NCI-H2029 (cell line): ENCODE data around the gene MARCOL.
"Not testable (repeated sequence)": the region's sequence is repeated elsewhere in the genome, so short reads cannot be mapped to it uniquely, and the experiment has no call there.

Source experiments
- DNase-seq: peaks from one replicate; lab custom pipeline; 2025; lab: John Stamatoyannopoulos, UW

MARCOL gene

GRCh38 chr5:148267962-148268361, 29.6 kb downstream of the MARCOL start:
- no peak for DNase-seq

GRCh38 chr5:148268566-148268965, 30.2 kb downstream of the MARCOL start, which contains the start of gene SPINK13:
Gene SPINK13 (plus strand): TSS chr5:148268794. CDS start chr5:148270073, 1,279 bp downstream.
- DNase-seq, result no peak

DNA sequence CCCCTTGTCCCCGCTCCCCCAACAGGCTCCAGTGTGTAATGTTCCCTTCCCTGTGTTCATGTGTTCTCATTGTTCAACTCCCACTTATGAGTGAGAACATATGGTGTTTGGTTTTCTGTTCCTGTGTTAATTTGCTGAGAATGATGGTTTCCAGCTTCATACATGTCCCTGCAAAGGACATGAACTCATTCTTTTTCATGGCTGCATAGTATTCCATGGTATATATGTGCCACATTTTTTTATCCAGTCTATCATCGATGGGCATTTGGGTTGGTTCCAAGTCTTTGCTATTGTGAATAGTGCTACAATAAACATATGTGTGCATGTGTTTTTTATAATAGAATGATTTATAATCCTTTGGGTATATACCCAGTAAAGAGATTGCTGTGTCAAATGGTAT, 36.8 kb downstream of the MARCOL start:
- DNase-seq, result not testable (repeated sequence)

- DNase-seq, result not testable (repeated sequence)
Measured at GRCh38 chr5:148280893-148281292, 42.6 kb downstream of the MARCOL start.

GRCh38 chr5:148281336-148281735, 43.0 kb downstream of the MARCOL start:
- not testable (repeated sequence) for DNase-seq

DNA sequence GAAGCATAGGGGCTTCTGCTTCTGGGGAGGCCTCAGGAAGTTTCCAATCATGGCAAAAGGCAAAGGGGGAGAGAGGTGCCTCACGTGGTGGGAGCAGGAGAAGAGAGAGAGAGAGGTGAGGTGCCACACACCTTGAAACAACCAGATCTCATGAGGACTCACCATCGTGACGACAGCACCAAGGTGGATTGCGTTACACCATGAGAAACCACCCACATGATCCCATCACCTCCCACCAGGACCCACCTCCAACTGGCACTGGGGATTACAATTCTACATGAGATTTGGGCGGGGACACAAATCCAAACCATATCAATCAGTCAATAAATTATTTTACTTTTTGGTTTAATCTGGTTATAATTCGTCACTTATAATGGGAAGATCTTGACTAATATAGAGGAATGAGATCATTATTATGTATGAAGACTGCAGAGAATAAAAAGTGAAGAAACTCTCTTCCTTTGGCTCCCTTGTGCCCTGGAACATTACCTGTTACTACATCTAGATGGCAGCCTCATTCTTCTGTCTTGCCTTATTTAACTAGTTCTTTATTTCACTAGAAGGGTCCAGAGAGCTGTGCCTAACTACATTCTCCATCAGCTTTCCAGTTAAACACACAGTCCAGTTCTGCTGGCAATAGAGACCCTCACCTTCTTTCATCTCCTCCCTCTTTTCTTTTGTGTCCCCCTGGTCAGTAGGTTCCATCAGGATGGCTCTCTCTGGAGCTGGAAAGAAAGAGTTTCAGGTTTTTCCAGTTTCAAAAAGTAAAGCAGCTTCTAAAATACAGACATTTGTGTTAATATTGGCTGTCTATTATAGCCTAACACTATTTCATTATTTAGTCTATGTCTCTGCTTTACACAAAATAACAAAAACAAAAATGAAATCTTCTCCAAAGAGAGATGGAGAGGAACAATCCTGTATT, 52.2 kb downstream of the MARCOL start:
- peak; percentile 7 for DNase-seq
